Measurements from ENCODE around the gene OXA1L. TPM values are rescaled to one million over a fixed set of nuclear protein-coding genes. Genes with fewer than 3 reads are reported as not detected.

The OXA1L gene
- total RNA-seq, 4 donors from 2014 or later, result 38.3 to 87.8 (median 55.9) TPM

DNA sequence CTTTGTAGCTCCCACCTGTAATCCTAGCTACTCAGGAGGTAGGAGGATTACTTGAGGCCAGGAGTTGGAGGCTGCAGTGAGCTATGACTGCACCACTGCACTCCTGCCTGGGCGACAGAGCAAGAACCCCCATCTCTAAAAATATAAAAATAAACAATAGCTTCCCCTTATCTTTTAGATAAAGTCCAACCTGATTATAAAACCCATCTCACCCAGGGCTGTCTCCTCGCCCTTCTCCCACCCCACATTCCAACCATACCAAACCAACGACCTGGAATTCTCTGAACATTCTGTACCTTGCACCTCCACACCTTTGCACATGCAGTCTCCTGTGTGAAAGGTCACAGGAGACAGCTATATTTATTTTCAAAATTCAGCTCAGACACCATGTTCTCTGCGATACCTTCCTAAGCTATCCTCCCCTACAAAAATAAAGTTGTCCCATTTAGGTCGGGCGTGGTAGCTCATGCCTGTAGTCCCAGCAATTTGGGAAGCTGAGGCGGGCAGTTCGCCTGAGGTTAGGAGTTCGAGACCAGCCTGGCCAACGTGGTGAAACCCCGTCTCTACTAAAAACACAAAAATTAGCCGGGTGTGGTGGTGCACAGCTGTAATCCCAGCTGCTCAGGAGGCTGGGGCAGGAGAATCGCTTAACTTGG lies 41.1 kb downstream of the OXA1L start:
- H3K4me1 ChIP-seq, result no peaks in the 10 kb centered on the region
- no peak overlapping the region for H3K4me3 ChIP-seq
- H3K27ac ChIP-seq, result no peak overlapping the region
- DNase-seq, result no peak
- intact Hi-C loops (cut with DNase I; ENCODE audit: low total_unique reads), result no loop called here
- H3K36me3 ChIP-seq, result no peaks in the 10 kb centered on the region
- H3K9me3 ChIP-seq, result no peaks in the 10 kb centered on the region
- TF ChIP-seq CTCF (IDR thresholded peaks at IDR 0.05), result no peak
- TF ChIP-seq POLR2A (IDR thresholded peaks at IDR 0.05), result no peak
- no peaks in the 10 kb centered on the region for H3K27me3 ChIP-seq

GRCh38 chr14:22808388-22809209 lies 42.1 kb downstream of the OXA1L start:
- TF ChIP-seq POLR2A (IDR thresholded peaks at IDR 0.05), result no peak
- TF ChIP-seq CTCF (IDR thresholded peaks at IDR 0.05), result no peak
- no peaks in the 10 kb centered on the region for H3K4me1 ChIP-seq
- H3K9me3 ChIP-seq, result no peaks in the 10 kb centered on the region
- DNase-seq, result no peak
- no peaks in the 10 kb centered on the region for H3K36me3 ChIP-seq
- intact Hi-C loops (cut with DNase I; ENCODE audit: low total_unique reads), result no loop called here
- no peak overlapping the region for H3K27ac ChIP-seq
- H3K27me3 ChIP-seq, result no peaks in the 10 kb centered on the region
- H3K4me3 ChIP-seq, result no peak overlapping the region

DNA sequence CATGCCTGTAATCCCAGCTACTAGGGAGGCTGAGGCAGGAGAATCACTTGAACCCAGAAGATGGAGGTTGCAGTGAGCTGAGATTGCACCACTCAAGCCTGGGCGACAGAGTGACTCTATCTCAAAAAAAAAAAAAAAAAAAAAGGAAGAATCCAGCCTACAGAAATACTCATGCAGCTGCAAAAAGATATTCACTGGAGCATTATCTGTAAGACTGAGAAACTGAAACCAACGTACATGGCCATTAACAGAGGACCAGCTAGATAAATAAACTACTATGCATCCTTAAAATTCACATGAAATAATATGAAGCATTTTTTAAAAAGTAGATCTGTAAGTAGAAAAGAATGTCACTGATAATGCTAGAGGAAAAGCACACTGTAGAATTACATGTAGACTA lies 45.2 kb downstream of the OXA1L start:
- H3K27me3 ChIP-seq, result no peaks in the 10 kb centered on the region
- H3K36me3 ChIP-seq, result no peaks in the 10 kb centered on the region
- no peaks in the 10 kb centered on the region for H3K9me3 ChIP-seq
- H3K27ac ChIP-seq, result no peak overlapping the region
- DNase-seq, result no peak
- intact Hi-C loops (cut with DNase I; ENCODE audit: low total_unique reads), result no loop called here
- H3K4me3 ChIP-seq, result no peak overlapping the region
- no peaks in the 10 kb centered on the region for H3K4me1 ChIP-seq
- TF ChIP-seq CTCF (IDR thresholded peaks at IDR 0.05) (no peak), POLR2A (IDR thresholded peaks at IDR 0.05) (no peak)

DNA sequence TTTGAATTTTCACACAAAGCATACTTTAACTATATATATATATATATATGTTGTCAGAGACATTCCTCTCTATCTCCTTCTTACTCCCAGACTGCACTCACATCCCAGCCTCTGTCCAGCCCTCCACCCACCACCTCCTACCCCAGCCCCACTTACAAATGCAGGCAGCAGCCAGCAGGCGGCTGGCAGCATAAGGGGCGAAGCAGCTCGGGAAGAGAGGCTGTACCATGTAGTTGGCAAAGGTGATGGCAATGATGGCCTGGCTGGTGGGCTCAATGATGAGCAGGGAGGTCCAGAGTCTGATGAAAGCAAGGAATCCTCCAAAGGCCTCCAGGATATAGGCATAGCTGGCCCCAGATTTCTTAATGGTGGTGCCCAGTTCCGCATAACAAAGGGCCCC lies 46.3 kb downstream of the OXA1L start:
- Histone ChIP-seq H3K36me3 (no peaks in the 10 kb centered on the region), H3K27ac (no peak overlapping the region), H3K4me1 (no peaks in the 10 kb centered on the region), H3K27me3 (no peaks in the 10 kb centered on the region), H3K9me3 (no peaks in the 10 kb centered on the region), H3K4me3 (no peak overlapping the region)
- intact Hi-C loops (cut with DNase I; ENCODE audit: low total_unique reads), result no loop called here
- DNase-seq, result no peak
- no peak for TF ChIP-seq POLR2A (IDR thresholded peaks at IDR 0.05)
- no peak for TF ChIP-seq CTCF (IDR thresholded peaks at IDR 0.05)

- TF ChIP-seq CTCF (IDR thresholded peaks at IDR 0.05), result no peak
- TF ChIP-seq POLR2A (IDR thresholded peaks at IDR 0.05), result no peak
- no peaks in the 10 kb centered on the region for H3K9me3 ChIP-seq
- no peak for DNase-seq
- H3K27ac ChIP-seq, result no peak overlapping the region
- no peaks in the 10 kb centered on the region for H3K27me3 ChIP-seq
- no peaks in the 10 kb centered on the region for H3K36me3 ChIP-seq
- intact Hi-C loops (cut with DNase I; ENCODE audit: low total_unique reads), result no loop called here
- no peaks in the 10 kb centered on the region for H3K4me1 ChIP-seq
- H3K4me3 ChIP-seq, result no peak overlapping the region
Observed at GRCh38 chr14:22813145-22813544, 46.7 kb downstream of the OXA1L start.
